Stimulated activated naive CD4-positive, alpha-beta T cell treated with Interleukin-2 at 50 U/mL for 16 hours (primary cell): ENCODE measurements around the gene CDK13.
"Not testable (repeated sequence)": the region's sequence is repeated elsewhere in the genome, so short reads cannot be mapped to it uniquely, and the experiment has no call there.

Experiments
- DNase-seq: peaks from one replicate; lab custom pipeline; 2025; lab: John Stamatoyannopoulos, UW

CDK13 gene

DNA sequence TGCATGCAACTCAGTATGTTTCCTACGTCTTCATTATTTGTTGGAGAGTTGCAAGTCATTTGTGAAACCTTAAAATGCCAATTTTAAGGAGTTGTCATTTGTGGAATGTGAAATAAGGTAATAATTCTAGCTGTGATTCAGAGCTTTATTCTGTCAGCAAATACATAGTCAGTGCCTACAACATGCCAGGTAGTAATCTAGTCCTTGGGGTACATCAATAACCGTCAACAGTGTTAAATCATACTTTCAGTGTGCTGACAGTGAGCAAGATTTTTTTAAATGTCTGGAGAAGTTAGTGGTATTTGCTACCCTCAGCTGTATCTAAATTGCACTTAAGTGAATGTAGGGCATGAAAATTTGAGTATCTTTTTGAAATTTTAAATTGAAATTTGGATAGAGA lies 147.7 kb downstream of the CDK13 start:
- DNase-seq, result no peak

DNA sequence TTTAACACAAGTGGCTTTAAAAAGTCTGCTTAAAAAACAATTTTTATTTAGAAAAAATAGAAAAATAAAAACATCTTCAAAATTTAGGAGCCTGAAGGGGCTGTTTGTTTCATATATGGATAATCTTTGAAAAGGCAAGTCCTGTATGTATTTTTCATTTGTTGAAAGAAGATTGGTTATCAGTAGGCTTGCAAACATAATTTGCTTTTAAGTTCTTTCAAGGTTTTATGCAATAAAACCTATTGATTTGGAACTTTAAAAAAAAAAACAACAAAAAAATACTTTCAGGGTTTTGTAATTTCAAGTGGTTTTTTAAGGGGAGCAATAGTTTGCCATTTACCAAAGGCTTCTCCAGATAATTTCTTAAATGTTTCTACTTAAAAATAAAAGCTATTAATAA lies 148.8 kb downstream of the CDK13 start:
- DNase-seq, result no peak

- DNase-seq, result no peak
Measured at GRCh38 chr7:40099837-40100236, 149.8 kb downstream of the CDK13 start.

GRCh38 chr7:40101201-40101600 lies 151.1 kb downstream of the CDK13 start:
- no peak for DNase-seq

DNA sequence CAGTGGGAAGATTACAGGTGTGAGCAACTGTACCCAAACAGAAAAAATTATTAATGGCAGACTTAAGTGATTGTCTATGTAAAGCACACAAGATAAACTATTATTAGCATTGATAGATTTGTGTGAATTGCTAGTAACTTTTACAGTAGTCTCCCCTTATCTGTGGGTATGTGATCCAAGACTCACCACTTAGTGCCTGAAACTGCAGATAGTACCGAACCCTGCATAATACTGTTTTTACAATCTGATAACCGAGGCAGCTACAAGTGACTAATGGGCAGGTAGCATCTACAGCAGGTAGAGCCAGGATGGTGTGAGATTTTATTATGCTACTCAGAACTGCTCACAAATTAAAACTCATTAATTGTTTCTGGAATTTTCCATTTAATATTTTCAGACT lies 152.8 kb downstream of the CDK13 start:
- DNase-seq, result no peak

GRCh38 chr7:40105879-40106473 lies 155.9 kb downstream of the CDK13 start:
- DNase-seq, result no peak

- no peak for DNase-seq
Measured at GRCh38 chr7:40115936-40116335, 165.9 kb downstream of the CDK13 start.

DNA sequence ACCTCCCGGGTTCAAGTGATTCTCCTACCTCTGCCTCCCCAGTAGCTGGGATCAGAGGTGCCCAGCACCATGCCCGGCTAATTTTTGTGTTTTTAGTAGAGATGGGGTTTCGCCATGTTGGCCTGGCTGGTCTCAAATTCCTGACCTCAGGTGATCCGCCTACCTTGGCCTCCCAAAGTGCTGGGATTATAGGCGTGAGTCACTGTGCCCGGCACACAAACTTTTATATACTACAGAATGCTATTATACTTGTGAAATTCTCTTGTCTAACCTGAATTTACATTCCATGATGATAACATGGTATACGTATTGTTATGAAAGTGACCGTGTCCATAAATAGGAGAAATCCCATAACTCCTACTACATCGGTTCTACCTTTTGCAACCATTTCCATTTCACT lies 167.1 kb downstream of the CDK13 start:
- DNase-seq, result not testable (repeated sequence)

DNA sequence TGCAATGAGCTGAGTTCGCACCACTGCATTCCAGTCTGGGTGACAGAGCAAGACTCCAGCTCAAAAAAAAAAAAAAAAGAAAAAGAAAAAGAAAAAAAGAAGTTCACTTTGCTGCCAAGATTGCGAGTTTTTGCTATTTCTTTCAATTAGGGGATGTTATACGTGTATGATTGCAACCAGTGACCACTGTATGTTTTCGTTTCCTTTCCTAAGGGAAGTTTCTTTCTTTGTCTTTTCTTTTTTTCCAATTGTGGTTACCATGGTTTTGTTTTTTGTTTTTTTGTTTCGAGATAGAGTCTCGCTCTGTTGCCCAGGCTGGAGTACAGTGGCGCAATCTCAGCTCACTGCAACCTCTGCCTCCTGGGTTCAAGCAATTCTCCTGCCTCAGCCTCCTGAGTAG lies 168.1 kb downstream of the CDK13 start:
- not testable (repeated sequence) for DNase-seq

DNA sequence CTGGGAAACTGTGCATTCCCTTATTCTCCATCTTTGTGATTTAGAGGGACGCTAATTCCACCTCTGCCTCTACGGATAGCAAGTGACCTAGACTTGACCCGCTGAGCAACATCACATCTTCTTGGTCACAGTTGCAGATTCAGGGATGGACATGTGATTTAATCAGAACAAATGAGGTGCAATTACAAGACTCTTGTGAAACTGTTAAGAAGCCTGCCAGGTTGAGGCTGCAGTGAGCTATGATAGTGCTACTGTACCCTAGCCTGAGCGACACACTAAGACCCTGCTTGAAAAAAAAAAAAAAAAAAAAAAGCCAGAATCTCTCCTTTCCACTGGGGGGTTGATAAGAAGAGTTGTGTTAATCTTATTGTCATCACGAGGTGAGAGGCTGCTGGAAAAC lies 170.0 kb downstream of the CDK13 start:
- DNase-seq, result no peak

DNA sequence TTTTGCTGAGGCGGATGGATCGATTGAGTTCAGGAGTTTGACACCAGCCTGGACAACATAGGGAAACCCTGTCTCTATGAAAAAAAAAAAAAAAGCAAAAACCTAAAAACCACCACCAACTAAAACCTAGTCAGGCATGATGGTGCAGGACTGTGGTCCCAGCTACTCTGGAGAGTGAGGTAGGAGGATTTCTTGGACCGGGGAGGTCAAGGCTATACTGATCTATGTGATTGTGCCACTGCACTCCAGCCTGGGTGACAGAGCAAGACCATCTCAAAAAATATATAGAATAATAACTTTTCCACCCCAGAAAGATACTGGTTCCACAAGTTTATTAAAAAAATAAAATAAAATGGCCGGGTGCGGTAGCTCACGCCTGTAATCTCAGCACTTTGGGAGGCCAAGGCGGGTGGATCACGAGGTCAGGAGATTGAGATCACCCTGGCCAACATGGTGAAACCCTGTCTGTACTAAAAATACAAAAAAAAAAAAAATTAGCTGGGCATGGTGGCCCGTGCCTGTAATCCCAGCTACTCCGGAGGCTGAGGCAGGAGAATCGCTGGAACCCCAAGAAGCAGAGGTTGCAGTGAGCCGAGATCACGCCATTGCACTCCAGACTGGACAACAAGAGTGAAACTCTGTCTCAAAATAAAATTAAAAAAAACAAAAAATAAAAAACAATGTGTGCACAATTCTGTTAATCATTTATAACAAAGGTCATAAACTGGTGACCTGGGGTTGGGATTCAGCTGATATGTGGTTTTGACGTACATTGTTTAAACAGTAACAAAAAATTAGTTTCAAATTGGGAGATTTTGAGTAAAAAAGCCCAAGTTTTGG lies 172.3 kb downstream of the CDK13 start:
- not testable (repeated sequence) for DNase-seq

DNA sequence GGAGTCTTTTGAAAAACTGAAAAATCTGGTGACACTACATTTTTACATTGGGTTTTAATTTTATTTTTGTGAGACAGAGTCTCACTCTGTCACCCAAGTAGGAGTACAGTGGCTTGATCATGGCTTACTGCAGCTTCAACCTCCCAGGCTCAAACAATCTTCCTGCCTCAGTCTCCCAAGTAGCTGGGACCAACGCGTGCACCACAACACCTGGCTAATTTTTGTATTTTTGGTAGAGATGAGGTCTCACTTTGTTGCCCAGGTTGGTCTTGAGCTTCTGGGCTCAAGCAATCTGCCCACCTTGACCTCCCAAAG lies 172.8 kb downstream of the CDK13 start:
- DNase-seq, result no peak

DNA sequence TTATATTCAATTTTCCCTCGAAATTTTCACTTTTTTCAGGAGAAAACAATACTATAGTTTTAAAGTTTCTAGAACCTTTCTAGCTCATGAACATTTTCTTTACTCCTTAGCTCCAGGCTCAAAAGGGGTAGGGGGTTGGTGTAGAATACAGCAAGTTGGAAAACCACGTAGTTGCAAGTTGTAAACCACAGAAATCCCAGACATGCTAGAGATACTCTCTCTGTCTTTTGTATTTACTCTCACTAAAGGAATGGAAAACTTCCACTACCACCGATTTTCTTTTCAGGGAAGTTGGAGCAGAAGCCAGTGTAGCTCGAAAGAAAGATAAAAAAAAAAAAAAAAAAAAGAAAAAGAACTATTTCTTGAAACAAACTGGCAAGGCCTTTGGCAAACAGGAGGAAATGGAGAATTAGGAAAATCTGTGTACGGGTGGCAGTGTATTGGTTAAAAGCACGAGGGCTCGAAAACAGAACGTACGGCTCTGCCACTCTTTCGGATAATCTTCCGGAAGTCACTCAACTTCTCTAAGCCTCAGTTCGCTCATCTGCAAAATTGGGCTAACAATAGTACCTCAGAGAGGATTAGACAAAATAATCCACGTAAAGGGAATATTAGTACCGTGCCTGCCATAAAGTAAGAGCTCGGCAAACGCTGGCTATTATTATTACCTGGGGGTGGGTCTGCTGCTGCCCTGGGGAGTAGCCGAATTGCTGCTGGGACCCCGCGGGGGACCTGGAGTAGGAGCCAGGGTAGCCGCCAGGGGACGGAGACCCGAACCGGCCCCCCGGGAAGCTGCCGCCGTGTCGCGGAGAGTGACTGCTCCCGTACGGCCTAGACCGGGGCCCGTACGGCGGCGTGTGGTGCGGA lies 183.7 kb downstream of the CDK13 start:
- no peak for DNase-seq

- DNase-seq, result peak; percentile 79
Measured at GRCh38 chr7:40134428-40135316, 184.6 kb downstream of the CDK13 start, which contains the start of the genes MPLKIP and SUGCT. TSS of gene MPLKIP (minus strand) at chr7:40134622. CDS start at chr7:40134567, 55 bp downstream. TSS of gene SUGCT (plus strand) at chr7:40135005.

GRCh38 chr7:40135317-40135610 lies 185.2 kb downstream of the CDK13 start:
- peak; percentile 10 for DNase-seq

- DNase-seq, result no peak
Measured at GRCh38 chr7:40137563-40137962, 187.5 kb downstream of the CDK13 start.

- no peak for DNase-seq
Measured at GRCh38 chr7:40138973-40139372, 188.9 kb downstream of the CDK13 start.

DNA sequence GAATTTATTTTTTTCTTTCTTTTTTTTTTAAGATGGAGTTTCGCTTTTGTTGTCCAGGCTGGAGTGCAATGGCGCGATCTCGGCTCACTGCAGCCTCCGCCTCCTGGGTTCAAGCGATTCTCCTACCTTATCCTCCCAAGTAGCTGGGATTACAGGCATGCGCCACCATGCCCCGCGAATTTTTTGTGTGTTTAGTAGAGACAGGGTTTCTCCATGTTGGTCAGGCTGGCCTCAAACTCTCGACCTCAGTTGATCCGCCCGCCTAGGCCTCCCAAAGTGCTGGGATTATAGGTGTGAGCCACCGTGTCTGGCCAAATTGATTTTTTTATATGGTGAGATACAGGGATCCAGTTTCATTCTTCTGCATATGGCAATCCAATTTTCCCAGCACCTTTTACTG lies 189.8 kb downstream of the CDK13 start:
- not testable (repeated sequence) for DNase-seq

DNA sequence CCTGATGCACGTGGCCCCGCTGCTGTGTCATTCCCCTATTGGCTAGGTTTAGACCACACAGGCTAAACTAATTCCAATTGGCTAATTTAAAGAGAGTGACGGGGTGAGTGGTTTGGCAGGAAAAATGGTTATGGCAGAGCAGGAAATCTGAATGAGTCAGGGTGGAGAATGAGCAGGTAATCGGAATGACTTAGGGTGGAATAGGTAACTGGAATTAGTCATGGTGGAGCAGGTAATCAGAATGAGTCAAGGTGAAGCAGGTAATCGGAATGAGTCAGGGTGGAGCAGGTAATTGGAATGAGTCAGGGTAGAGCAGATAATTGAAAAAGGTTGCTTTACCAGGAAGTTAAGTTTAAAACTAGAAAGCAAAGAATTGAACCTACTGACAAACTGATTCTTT lies 191.9 kb downstream of the CDK13 start:
- DNase-seq, result not testable (repeated sequence)

- DNase-seq, result not testable (repeated sequence)
Measured at GRCh38 chr7:40145596-40146130, 195.6 kb downstream of the CDK13 start.
